Upper lobe of left lung (tissue), 6 donors: ENCODE results near the gene CNTNAP2. TPM values are rescaled to one million over a fixed set of nuclear protein-coding genes. Genes with fewer than 3 reads are reported as not detected.

Experiments used
- ATAC-seq, 2 donors: fragments of 200-7000 bp; cut with Tn5 transposase; one replicate each; pipeline ENCODE4 v1.9.1; 2022; ENCODE audit warnings: mild to moderate bottlenecking in 2 of 2, moderate library complexity in 2 of 2; ENCODE audit not compliant: low FRiP score in 2 of 2
- DNase-seq, 2 donors: peaks; one replicate each; pipeline ENCODE4 v3.0.0-alpha.2; 2019 to 2020
- H3K27ac ChIP-seq, 4 donors: fragments of 200-600 bp; sonication (generic); one replicate each; pipeline ENCODE4 v1.5.1; 2016 to 2019
- H3K27me3 ChIP-seq, 4 donors: fragments of 200-600 bp; sonication (generic); one replicate each; pipeline ENCODE4 v1.5.1; 2017 to 2019
- H3K36me3 ChIP-seq, 4 donors: fragments of 200-600 bp; sonication (generic); one replicate each; pipeline ENCODE4 v1.5.1; 2016 to 2019
- H3K4me1 ChIP-seq, 4 donors: fragments of 200-600 bp; sonication (generic); one replicate each; pipeline ENCODE4 v1.5.1; 2018 to 2019
- H3K4me3 ChIP-seq, 4 donors: fragments of 200-600 bp; sonication (generic); one replicate each; pipeline ENCODE4 v1.5.1; 2017 to 2019; ENCODE audit warnings: mild to moderate bottlenecking in 2 of 4, moderate library complexity in 1 of 4
- H3K9me3 ChIP-seq, 4 donors: fragments of 200-600 bp; sonication (generic); one replicate each; pipeline ENCODE4 v1.5.1; 2018 to 2019
- CTCF ChIP-seq, 6 experiments: fragments of 450-650 bp in 4 of 6; fragments of 200-600 bp in 2 of 6; sonication (generic) in 2 of 6; IDR thresholded peaks; one replicate each; pipeline ENCODE4 v1.5.1; 2016 to 2019; ENCODE audit warnings: antibody characterized with exemption in 6 of 6
- EP300 ChIP-seq, 4 donors: sonication (generic); formaldehyde crosslinking; IDR thresholded peaks; one replicate each; pipeline ENCODE4 v1.5.1; 2017; ENCODE audit warnings: antibody characterized with exemption in 4 of 4, control low read depth in 2 of 4
- POLR2A ChIP-seq, 4 donors: fragments of 450-650 bp; IDR thresholded peaks; one replicate each; pipeline ENCODE4 v1.5.1; 2016 to 2017; ENCODE audit warnings: antibody characterized with exemption in 4 of 4, mild to moderate bottlenecking in 2 of 4
- POLR2AphosphoS5 ChIP-seq, 2 donors: sonication (generic); formaldehyde crosslinking; IDR thresholded peaks; one replicate each; pipeline ENCODE4 v1.5.1; 2017; ENCODE audit warnings: antibody characterized with exemption in 2 of 2
- WGBS, 2 donors: methylation state at CpG; one replicate each; pipeline ENCODE4 v1.1.5; 2017 to 2018; 5-methylcytosine and 5-hydroxymethylcytosine counted together
- total RNA-seq, 6 donors: library from RNA; depleted of rRNA in 4 of 6; stranded (reverse); fragments of >200 nt in 4 of 6; gene quantifications; one replicate each; pipeline versions ENCODE4 v1.1.0 to v1.2.1, GENCODE V29; 2016 to 2021
- donor health status: DM: no; HTN: no; CAD: no; lungs with moderate emphysema.
- donor health status: DM: no; HTN: yes; CAD: no; lungs with severe emphysema.

The CNTNAP2 gene
- total RNA-seq, 6 donors from 2014 or later: 0.06 to 1.0 (median 0.37) TPM

GRCh38 chr7:148020679-148021078 lies 1904.1 kb downstream of the CNTNAP2 start:
- ATAC-seq: no peak
- no peak for DNase-seq
- 53 to 60% methylated on average over 6 of the region's 6 CpGs for WGBS, 2 donors
- no peak overlapping the region for H3K4me3 ChIP-seq
- TF ChIP-seq EP300 (IDR thresholded peaks at IDR 0.05): no peak
- no peak for TF ChIP-seq CTCF (IDR thresholded peaks at IDR 0.05)
- no peak for TF ChIP-seq POLR2A (IDR thresholded peaks at IDR 0.05)
- TF ChIP-seq POLR2AphosphoS5 (IDR thresholded peaks at IDR 0.05): no peak
- no peaks in the 10 kb centered on the region for H3K27me3 ChIP-seq
- H3K36me3 ChIP-seq: no peaks in the 10 kb centered on the region
- H3K4me1 ChIP-seq: no peaks in the 10 kb centered on the region
- H3K27ac ChIP-seq: no peak overlapping the region
- no peaks in the 10 kb centered on the region for H3K9me3 ChIP-seq

GRCh38 chr7:148021507-148022045 lies 1905.0 kb downstream of the CNTNAP2 start:
- WGBS, 2 donors: 87 to 88% methylated on average over 17 of the region's 17 CpGs
- no peaks in the 10 kb centered on the region for H3K27me3 ChIP-seq
- H3K4me1 ChIP-seq: no peaks in the 10 kb centered on the region
- H3K4me3 ChIP-seq: no peak overlapping the region
- no peak overlapping the region for H3K27ac ChIP-seq
- no peaks in the 10 kb centered on the region for H3K9me3 ChIP-seq
- no peaks in the 10 kb centered on the region for H3K36me3 ChIP-seq
- ATAC-seq: no peak
- TF ChIP-seq POLR2AphosphoS5 (IDR thresholded peaks at IDR 0.05): no peak
- no peak for TF ChIP-seq POLR2A (IDR thresholded peaks at IDR 0.05)
- TF ChIP-seq CTCF (IDR thresholded peaks at IDR 0.05): no peak
- TF ChIP-seq EP300 (IDR thresholded peaks at IDR 0.05): no peak
- peak in 1 of 2 donors; percentile 11 for DNase-seq

- Histone ChIP-seq H3K27ac (no peak overlapping the region), H3K4me3 (no peak overlapping the region), H3K9me3 (no peaks in the 10 kb centered on the region), H3K27me3 (no peaks in the 10 kb centered on the region), H3K36me3 (no peaks in the 10 kb centered on the region), H3K4me1 (no peaks in the 10 kb centered on the region)
- DNase-seq: no peak
- 94 to 96% methylated on average over 9 of the region's 9 CpGs for WGBS, 2 donors
- TF ChIP-seq CTCF (IDR thresholded peaks at IDR 0.05): no peak
- no peak for TF ChIP-seq POLR2AphosphoS5 (IDR thresholded peaks at IDR 0.05)
- TF ChIP-seq POLR2A (IDR thresholded peaks at IDR 0.05): no peak
- no peak for TF ChIP-seq EP300 (IDR thresholded peaks at IDR 0.05)
- no peak for ATAC-seq
Observed at GRCh38 chr7:148022832-148023231, 1906.2 kb downstream of the CNTNAP2 start.

GRCh38 chr7:148026713-148027112 lies 1910.1 kb downstream of the CNTNAP2 start:
- Histone ChIP-seq H3K4me1 (no peaks in the 10 kb centered on the region), H3K27me3 (no peaks in the 10 kb centered on the region), H3K36me3 (no peaks in the 10 kb centered on the region), H3K27ac (no peak overlapping the region), H3K9me3 (no peaks in the 10 kb centered on the region), H3K4me3 (no peak overlapping the region)
- 70 to 72% methylated on average over 5 of the region's 5 CpGs for WGBS, 2 donors
- TF ChIP-seq POLR2A (IDR thresholded peaks at IDR 0.05): no peak
- no peak for TF ChIP-seq EP300 (IDR thresholded peaks at IDR 0.05)
- TF ChIP-seq POLR2AphosphoS5 (IDR thresholded peaks at IDR 0.05): no peak
- TF ChIP-seq CTCF (IDR thresholded peaks at IDR 0.05): no peak
- ATAC-seq (no peak), DNase-seq (no peak)

- H3K27ac ChIP-seq: no peak overlapping the region
- TF ChIP-seq CTCF (IDR thresholded peaks at IDR 0.05) (no peak), POLR2A (IDR thresholded peaks at IDR 0.05) (no peak), EP300 (IDR thresholded peaks at IDR 0.05) (no peak), POLR2AphosphoS5 (IDR thresholded peaks at IDR 0.05) (no peak)
- no peak for ATAC-seq
- WGBS, 2 donors: 90 to 91% methylated on average over 3 of the region's 3 CpGs
- H3K4me3 ChIP-seq: no peak overlapping the region
- H3K4me1 ChIP-seq: no peaks in the 10 kb centered on the region
- no peaks in the 10 kb centered on the region for H3K36me3 ChIP-seq
- no peak for DNase-seq
- H3K9me3 ChIP-seq: no peaks in the 10 kb centered on the region
- no peaks in the 10 kb centered on the region for H3K27me3 ChIP-seq
Observed at GRCh38 chr7:148028165-148028564, 1911.6 kb downstream of the CNTNAP2 start.
